NCI-H128 (cell line): Measurements from ENCODE around the gene CNPY1.
"Not testable (repeated sequence)": the region's sequence is repeated elsewhere in the genome, so short reads cannot be mapped to it uniquely, and the experiment has no call there.

Source experiments
- DNase-seq: peaks from one replicate; lab custom pipeline; 2025; ENCODE audit not compliant: unreplicated experiment; lab: John Stamatoyannopoulos, UW

CNPY1 gene

GRCh38 chr7:155533827-155534690, 12.3 kb downstream of the CNPY1 start:
- DNase-seq, result no peak

GRCh38 chr7:155533120-155533826, 13.1 kb downstream of the CNPY1 start:
- no peak for DNase-seq

- no peak for DNase-seq
Observed at GRCh38 chr7:155532792-155533119, 13.6 kb downstream of the CNPY1 start.

GRCh38 chr7:155531681-155532080, 14.7 kb downstream of the CNPY1 start:
- DNase-seq, result no peak

GRCh38 chr7:155530601-155531000, 15.8 kb downstream of the CNPY1 start:
- DNase-seq, result no peak

DNA sequence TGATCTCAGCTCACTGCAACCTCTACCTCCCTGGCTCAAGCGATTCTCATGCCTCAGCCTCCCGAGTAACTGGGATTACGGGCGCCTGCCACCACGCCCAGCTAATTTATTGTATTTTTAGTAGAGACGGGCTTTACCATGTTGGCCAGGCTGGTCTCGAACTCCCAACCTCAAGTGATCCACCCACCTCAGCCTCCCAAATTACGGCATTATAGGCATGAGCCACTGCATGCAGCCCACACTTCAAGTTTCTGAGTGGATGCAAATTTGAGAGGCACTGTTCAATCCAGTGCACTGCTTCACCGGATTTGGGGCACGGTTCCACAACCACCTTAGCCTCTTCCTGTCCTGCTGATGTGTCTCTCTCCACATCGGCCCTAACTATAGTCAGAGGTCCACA, 16.5 kb downstream of the CNPY1 start:
- no peak for DNase-seq

DNA sequence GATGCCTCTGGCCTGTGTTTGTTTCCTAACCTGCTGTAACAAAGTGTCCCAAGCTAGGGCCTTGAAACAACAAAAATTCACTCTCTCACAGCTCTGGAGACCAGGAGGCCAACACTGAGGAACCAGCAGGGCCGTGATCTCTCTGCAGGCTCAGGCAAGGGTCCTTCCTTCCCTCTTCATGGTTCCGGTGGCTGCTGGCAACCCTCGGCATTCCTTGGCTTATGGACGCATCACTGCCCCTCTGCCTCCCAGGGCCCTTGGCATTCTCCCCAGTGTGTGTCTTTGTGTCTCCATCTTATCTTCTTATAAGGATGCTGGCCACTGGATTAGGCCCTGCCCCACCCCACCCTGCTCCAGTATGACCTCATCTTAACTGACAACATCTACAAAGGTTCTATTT, 17.0 kb downstream of the CNPY1 start:
- no peak for DNase-seq

- no peak for DNase-seq
Observed at GRCh38 chr7:155527664-155528063, 18.7 kb downstream of the CNPY1 start.

DNA sequence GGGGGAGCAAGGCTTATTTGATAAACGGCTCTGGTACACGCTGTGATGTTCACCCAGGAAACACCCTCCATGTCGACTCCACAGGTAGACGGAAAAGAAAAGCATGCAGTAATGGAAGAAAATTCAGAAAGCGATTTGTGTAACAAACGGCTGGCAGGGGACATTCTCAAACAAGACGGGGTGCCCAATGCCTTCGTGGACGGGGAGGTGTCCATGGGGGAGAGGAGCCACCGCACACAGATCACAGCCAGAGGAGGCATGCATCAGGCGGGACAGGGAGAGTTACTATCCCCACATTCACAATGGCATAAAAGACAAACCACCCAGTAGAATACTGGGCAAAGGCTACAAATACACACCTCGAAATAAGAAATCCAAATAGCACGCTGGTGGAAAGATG, 20.1 kb downstream of the CNPY1 start:
- DNase-seq, result no peak

DNA sequence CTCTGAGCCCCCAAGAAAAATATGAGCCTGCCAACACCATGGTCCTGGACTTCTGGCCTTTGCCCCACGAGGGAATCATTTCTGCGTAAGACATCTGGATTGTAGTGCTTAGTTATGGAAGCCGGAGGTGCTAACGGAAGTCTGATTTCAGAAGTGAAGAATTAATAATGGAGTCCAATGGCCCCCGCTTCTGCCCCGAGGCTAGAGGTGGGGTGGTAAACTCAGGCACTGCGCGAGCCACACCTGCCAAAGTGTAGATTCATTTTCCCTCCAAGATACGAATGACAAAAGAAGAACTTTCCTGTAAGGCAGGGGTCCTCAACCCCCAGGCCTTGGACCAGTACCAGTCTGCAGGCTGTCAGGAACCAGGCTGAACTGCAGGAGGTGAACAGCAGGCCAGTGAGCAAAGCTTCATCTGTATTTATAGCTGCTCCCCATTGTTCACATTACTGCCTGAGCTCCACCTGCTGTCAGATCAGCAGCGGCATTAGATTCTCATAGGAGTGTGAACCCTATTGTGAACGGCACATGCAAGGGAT, 22.3 kb downstream of the CNPY1 start:
- DNase-seq, result no peak

GRCh38 chr7:155523168-155523675, 23.1 kb downstream of the CNPY1 start:
- no peak for DNase-seq

GRCh38 chr7:155521743-155522398, 24.5 kb downstream of the CNPY1 start:
- no peak for DNase-seq

- no peak for DNase-seq
Observed at GRCh38 chr7:155521007-155521742, 25.2 kb downstream of the CNPY1 start.

DNA sequence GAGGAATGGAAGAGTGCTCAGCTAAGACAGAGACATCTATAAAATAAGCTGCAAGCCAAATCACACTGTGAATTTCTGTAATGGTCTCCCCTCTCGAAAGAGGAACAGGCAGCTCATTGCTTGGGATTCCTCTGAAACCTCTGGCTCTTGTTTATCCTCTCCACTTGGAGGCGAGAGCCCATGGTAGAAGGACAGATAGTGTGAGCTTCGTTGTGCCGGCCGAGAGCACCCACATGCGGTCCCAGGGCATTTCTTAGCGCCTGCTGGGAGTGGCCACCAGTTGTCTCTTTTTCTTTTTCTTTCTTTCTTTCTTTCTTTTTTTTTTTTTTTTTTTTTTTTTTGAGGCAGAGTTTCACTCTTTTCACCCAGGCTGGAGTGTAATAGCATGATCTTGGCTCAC, 26.2 kb downstream of the CNPY1 start:
- DNase-seq, result no peak

GRCh38 chr7:155519358-155519757, 27.0 kb downstream of the CNPY1 start:
- DNase-seq, result not testable (repeated sequence)

DNA sequence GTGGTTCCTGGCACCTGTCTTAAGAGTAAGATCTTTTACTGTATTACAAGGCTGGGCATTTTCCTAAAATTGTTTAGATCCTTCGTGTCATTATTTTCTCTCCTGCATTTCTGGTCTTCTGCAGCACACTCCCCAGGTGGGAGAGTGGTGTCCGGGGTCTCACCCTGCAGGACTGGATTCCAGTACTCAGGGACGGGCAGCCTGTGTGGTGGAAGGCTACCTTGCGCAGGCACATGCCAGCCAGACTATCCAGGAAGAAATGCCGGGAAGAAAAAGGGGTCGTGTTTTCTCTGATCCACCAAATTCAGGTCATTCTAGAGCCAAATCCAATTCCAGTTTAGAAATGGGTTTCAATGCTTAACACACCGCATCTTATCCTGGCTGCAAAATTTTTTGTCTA, 27.7 kb downstream of the CNPY1 start:
- no peak for DNase-seq

DNA sequence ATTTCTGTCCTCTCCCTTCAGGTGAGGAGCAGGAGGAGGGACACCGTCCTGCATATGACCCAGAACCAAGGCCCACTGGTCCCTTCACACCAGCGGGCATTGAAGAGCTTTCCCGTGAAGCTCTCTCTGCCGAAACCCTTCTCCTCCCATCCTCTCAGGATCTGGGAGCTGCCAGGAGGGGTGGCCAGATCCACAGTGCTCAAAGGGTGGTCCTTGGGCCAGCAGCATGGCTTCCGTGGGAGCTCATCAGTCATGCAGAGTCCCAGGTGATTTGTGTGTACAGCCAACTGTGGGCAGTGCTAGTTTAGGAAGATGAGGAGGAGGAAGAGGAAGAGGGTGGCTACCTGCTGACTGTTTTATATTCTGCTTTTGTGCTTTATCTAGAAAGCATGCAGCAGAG, 28.4 kb downstream of the CNPY1 start:
- no peak for DNase-seq

GRCh38 chr7:155517452-155517851, 28.9 kb downstream of the CNPY1 start:
- DNase-seq, result no peak

DNA sequence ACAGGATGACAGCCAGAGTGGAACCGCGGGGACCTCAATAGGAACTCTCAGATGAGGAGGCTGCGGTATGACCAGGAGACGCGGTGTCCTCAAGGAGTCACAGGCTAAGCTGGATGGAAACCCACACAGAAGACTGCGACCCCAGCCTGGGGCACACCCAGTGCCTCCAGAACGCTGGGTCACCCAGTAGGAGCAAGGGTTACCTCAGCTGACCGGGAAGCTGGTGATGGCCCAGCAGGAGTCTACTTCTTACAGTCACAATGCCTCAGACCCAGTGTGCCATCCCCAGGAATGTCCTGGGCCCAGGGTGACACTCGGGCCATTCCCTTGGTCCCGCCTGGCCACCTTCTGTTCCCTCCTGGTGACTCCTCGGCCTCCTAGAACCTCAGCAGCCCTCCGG, 29.9 kb downstream of the CNPY1 start:
- no peak for DNase-seq

DNA sequence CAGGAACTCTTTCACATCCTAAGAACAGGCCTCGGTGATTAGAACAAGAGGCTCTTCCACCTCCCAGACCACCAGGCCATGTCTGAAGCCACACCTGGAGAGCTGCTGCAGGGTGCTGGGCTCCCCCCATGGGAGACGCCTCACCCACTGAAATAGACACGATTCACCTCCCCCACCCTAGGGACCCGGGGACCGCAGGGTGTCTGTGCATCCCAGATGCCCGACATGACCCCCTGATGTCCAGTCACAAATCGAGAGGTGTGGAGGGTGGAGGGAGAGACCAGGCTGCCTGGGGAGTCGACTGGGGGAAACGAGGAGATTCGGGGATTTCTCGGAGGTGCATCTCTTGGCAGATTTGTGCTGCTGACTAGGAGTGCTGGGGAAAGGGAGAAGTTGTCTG, 31.0 kb downstream of the CNPY1 start:
- no peak for DNase-seq

DNA sequence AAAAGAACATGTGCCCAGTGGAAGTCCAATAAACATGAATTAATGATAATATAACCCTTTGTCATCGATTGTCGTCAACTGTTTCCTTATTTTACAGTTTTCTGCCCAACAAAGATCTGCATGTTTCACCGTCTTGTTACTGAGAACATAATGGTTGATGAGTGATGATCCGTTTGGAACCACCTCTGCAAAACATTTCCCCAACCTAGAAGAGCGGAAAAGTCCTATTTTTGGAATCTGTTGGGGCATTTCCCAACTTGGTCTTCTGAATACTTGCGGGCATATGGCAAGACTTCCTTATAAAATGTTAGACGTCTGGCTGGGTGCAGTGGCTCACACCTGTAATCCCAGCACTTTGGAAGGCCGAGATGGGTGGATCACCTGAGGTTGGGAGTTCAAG, 32.1 kb downstream of the CNPY1 start:
- DNase-seq, result no peak
